Lung microvascular endothelial cell (primary cell): ENCODE measurements around the gene CAPN2. TPM values are rescaled to one million over a fixed set of nuclear protein-coding genes. Genes with fewer than 3 reads are reported as not detected.
A peak's percentile ranks its signal among the peaks of the same experiment; 100 is the strongest.

Experiments used
- DNase-seq, 2 donors: peaks; one replicate each; pipeline versions ENCODE4 v3.0.0 to v3.0.0-alpha.2; 2010; ENCODE audit warnings: low read depth in 2 of 2
- total RNA-seq: library from RNA; depleted of rRNA; stranded (reverse); fragments of >200 nt; gene quantifications from 2 replicates; pipeline ENCODE4 v1.2.1, GENCODE V29; 2014

CAPN2 gene
- total RNA-seq, 1 donor from 2014 or later, result 138 TPM

DNA sequence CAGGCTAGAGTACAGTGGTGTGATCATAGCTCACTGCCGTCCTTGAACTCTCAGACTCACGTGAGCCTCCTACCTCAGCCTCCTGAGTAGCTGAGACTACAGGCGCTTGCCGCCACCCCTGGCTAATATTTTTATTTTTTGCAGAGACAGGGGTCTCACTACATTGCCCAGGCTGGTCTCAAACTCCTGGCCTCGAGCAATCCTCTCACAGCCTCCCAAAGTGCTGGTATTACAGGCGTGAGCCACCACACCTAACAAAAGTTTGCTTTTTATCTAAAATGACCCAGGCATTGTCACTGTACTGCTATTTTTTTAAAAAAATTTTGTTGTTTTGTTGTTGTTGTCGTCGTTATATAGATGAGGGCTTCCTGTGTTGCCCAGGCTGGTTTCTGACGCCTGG, 46.4 kb downstream of the CAPN2 start:
- DNase-seq, result no peak

GRCh38 chr1:223759273-223759672, 46.9 kb downstream of the CAPN2 start:
- DNase-seq, result no peak

DNA sequence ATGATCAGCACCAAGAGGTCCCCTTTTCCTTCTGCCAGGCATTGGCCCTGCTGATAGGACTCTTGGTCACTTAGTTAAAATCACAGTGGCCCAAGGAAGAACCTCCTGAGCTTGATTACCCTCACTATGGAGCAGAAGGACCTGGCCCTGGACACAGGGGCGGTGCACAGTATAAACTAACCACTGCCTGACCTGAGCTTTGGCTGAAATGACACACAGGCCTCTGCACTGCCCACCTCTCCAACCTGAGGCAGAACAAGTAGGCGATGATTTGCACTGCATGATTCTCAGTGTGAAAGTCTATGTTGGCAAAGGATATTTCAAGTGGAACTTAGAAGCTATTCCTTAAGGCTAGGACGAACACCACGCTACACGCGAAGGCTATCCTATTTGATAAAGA, 48.5 kb downstream of the CAPN2 start:
- no peak for DNase-seq

GRCh38 chr1:223761411-223761810, 49.1 kb downstream of the CAPN2 start:
- DNase-seq, result no peak

GRCh38 chr1:223763251-223763650, 50.9 kb downstream of the CAPN2 start:
- DNase-seq, result no peak

- DNase-seq, result no peak
These were observed 51.5 kb downstream of the CAPN2 start for GRCh38 chr1:223763881-223764280.

- DNase-seq, result no peak
These were observed 52.8 kb downstream of the CAPN2 start for GRCh38 chr1:223765036-223765718.

DNA sequence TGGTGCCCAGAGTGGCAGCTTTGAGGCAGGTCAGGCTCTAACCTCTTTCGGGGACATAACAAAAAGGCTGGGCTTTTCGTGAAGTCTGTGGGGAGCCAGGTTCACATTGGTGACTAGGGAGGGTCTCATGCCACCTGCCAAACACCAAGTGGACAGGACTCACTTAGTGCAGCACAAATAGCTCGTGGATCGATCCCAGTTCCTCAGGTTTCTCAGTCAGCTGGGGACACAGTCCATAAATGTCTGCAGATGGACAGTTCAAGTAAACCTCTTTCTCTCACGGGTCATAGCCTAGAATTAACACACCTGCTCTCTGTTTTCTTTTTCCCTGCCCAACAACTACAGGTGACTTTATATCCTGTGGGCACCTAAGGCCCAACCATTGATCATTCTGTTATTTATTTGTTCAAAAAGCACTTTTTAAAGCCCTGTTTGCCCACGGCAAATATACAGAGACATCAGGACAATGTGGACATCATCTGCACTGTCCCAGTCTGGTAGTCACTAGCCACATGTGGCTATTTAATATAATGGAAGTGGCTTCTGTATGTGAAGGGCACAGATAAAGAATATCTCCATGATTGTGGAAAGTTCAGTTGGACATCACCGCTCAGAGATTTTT, 53.5 kb downstream of the CAPN2 start:
- no peak for DNase-seq

GRCh38 chr1:223770621-223771315, 58.4 kb downstream of the CAPN2 start:
- peak in 1 of 2 donors; percentile 36 for DNase-seq

DNA sequence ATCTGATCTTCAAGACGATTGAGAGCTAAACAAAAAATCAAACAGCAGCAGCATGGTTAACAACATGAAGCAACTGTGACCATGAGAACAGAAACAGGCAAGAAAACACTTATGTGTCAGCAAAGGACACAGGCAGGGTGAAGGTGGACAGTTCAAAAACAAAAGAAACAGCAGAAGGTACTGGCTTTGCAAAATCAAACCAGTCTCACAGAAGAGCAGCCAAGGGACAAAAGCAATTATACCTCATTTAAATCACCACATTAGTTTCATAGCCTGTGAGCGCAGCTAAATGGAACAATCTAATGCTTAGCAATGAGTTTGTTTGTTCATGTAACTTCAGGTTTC, 59.1 kb downstream of the CAPN2 start:
- DNase-seq, result no peak

GRCh38 chr1:223771814-223772770, 59.8 kb downstream of the CAPN2 start:
- DNase-seq, result peak; percentile 25 to 96

DNA sequence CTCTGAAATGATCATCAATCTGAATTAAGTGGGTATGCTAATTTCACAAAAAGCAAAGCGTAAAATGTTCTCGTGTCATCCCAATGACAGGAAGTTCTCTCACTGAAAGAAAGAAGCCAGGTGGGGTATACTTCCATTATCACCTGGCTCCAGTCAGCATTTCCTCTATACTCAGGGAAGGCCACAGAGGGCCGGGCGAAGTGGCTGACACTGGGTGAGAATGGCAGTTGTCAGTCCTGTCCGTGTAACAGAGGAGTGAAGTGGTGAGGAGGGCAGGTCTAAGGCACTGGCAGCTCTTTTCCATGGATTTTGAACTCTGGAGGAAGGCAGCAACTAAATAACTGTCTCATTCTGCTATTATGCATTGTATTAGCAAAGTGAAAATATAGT, 60.4 kb downstream of the CAPN2 start:
- no peak for DNase-seq

DNA sequence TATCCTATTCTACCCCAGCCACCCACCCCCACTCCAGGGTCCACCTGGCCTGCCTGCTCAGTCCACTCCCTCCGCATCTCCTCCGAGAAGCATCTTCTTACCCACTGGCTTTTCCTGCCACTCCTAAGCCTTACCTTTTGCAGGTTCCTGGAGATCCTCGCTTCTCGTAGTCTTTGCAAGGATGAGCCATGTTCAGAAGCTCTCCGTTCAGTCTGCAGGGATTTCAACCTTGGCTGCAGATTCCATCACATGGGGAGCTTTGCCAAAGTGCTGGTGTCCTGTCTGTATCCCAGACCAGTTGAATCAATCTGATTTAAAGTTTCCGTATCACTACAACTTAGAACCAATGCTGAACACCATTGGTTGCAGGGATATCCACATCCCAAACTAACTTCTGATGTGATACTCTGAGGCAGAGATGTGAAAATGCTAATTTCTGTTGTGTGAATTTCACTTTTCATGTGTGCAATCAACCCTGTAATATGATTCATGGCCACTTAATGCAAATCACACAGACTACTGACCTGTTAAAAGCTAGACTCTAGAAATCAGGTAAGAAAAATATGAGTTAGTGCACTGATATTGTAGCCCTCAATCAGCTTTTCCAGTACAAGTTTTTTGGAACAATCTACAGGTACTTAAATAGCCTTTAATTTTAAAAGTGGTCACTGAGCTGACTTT, 61.9 kb downstream of the CAPN2 start:
- no peak for DNase-seq

GRCh38 chr1:223775054-223775453, 62.7 kb downstream of the CAPN2 start:
- DNase-seq, result peak in 1 of 2 donors; percentile 61

GRCh38 chr1:223775711-223776074, 63.4 kb downstream of the CAPN2 start:
- DNase-seq, result no peak

DNA sequence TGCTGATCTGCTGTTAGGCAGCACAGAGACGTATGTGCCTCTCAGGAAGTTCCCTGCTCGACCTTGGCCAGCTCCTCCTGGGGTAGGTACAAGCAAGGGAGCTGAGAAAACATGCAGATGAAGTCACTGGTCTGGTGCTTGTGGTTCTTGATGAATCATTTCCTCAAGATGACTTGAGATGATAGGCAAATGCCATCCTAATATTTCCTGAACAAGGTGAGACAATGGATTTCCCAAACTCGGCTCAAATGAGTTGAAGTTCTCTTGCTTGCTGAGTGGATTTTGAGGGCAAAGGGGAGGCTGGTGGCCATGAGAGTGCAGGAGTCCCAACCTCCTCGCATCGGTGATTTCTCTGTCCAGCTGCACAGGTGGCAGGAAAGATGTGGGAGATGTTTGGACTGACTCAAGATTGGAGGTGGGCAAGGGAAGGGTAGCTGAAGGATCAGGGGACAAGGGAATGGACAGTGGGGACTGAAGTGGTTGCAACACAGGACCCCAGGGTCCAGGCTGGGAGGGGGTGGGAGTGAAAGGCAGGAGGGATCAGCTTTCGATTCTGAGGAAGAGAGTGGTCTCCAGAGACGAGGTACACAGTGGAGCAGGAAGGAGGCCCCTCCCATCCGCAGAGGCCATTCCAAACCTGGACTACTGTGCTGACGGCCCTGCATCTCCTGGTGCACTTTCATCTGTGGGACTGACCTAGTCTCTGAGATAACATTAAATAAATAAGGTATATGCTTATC, 63.9 kb downstream of the CAPN2 start:
- DNase-seq, result peak; percentile 20 to 98

- DNase-seq, result peak in 1 of 2 donors; percentile 14
These were observed 64.6 kb downstream of the CAPN2 start for GRCh38 chr1:223776826-223777454.

GRCh38 chr1:223780318-223780717, 68.0 kb downstream of the CAPN2 start:
- DNase-seq, result no peak

- DNase-seq, result no peak
These were observed 68.6 kb downstream of the CAPN2 start for GRCh38 chr1:223780949-223781348.

DNA sequence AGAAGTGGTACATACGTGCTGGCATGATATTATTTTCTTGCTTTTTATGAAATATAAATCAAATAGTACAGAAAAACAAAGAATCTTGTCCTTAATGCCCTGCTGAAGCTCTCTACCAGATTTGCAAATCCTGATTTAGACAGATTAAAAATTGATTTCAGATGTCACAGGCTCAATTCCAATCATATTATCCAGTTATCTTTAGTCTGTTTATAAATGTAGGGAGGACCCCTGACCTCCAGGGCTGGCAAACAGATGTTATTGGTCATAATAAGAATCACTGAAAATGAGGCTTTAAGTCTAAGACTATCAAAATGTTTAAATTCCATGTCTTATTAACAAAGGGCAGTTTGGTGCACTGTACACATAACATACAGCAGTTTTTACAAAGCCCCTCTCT, 71.3 kb downstream of the CAPN2 start:
- DNase-seq, result no peak
